ENCODE measurements around the gene SPATA33. TPM values are rescaled to one million over a fixed set of nuclear protein-coding genes. Genes with fewer than 3 reads are reported as not detected.

The SPATA33 gene
- total RNA-seq, 1 donor from 2014 or later = 12.3 TPM

DNA sequence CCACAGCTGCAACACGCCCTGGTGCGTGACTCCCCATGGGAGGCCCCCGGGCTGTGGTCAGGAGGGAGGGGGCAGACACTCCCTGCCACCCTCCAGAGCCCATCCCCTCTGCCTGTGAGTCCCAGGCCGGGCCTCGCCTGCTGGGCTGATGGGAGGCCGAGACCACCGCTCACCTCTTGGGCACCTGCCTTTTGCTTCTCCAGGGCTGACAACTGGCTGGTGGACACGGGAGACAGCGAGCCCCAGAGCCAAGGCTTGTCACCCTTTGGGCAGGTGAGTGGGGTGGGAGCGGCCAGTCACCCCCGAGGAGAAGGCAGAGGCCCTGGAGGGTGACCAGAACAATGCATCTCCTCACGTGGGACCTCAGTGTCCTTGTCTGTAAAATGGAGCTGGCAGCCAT, 21.0 kb upstream of the SPATA33 start:
- Histone ChIP-seq H3K4me3 (ENCODE audit: insufficient read depth, low read depth, low read length) (no peak overlapping the region), H3K4me2 (ENCODE audit: low read length) (no peak overlapping the region), H3K27ac (ENCODE audit: low read depth, low read length) (no peak overlapping the region), H3K4me1 (ENCODE audit: insufficient read depth, low read length) (peaks cover 16% of the 10 kb centered on the region), H4K20me1 (ENCODE audit: insufficient read depth, low read length) (peaks cover 2% of the 10 kb centered on the region), H3K9ac (ENCODE audit: low read length) (no peak overlapping the region), H3K79me2 (ENCODE audit: insufficient read depth, low read length) (no peaks in the 10 kb centered on the region), H3K27me3 (ENCODE audit: insufficient read depth, low read length) (peaks cover 6% of the 10 kb centered on the region), H3K9me3 (ENCODE audit: insufficient read depth, low read depth, low read length) (no peaks in the 10 kb centered on the region), H2AFZ (ENCODE audit: low read depth, low read length) (no peak overlapping the region), H3K36me3 (ENCODE audit: insufficient read depth, low read length) (no peaks in the 10 kb centered on the region)
- Mint-ChIP-seq H3K4me3 (ENCODE audit: unreplicated experiment) (no peak overlapping the region), H3K27me3 (ENCODE audit: low read depth, unreplicated experiment) (peaks cover 26% of the 10 kb centered on the region), H3K27ac (ENCODE audit: unreplicated experiment) (no peak overlapping the region), H3K4me1 (ENCODE audit: low read depth, unreplicated experiment) (peaks cover 8% of the 10 kb centered on the region), H3K9me3 (ENCODE audit: unreplicated experiment) (no peaks in the 10 kb centered on the region), H3K36me3 (ENCODE audit: low read depth, unreplicated experiment) (no peaks in the 10 kb centered on the region)
- no peak for FAIRE-seq
- TF ChIP-seq, protein P1, sequence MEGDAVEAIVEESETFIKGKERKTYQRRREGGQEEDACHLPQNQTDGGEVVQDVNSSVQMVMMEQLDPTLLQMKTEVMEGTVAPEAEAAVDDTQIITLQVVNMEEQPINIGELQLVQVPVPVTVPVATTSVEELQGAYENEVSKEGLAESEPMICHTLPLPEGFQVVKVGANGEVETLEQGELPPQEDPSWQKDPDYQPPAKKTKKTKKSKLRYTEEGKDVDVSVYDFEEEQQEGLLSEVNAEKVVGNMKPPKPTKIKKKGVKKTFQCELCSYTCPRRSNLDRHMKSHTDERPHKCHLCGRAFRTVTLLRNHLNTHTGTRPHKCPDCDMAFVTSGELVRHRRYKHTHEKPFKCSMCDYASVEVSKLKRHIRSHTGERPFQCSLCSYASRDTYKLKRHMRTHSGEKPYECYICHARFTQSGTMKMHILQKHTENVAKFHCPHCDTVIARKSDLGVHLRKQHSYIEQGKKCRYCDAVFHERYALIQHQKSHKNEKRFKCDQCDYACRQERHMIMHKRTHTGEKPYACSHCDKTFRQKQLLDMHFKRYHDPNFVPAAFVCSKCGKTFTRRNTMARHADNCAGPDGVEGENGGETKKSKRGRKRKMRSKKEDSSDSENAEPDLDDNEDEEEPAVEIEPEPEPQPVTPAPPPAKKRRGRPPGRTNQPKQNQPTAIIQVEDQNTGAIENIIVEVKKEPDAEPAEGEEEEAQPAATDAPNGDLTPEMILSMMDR (IDR thresholded peaks at IDR 0.05; ENCODE audit: insufficient read depth, low read depth, low read length) = no peak
- no peak for TF ChIP-seq EZH2 (IDR thresholded peaks at IDR 0.05; ENCODE audit: insufficient read depth, low read length)
- DNase-seq (ENCODE audit: low read depth) = no peak

DNA sequence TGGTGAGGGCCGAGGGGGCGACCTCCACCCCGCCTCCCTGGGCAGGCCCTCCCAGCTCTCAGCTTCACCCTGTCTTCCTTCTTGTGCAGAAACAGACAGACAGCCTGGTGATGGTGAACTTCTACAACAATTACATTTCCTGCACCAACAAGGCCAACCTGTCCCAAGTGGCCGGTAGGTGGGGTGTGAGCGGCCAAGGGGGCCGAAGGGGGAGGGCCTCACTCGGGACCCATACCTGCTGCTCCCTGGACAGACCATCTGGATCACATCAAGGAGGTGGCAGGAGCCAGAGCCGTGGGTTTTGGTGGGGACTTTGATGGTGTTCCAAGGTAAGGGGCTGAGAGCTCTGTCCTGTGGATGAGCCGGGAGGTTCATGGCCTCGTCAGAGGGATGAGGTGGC, 20.3 kb upstream of the SPATA33 start:
- no peak overlapping the region for H3K27ac ChIP-seq (ENCODE audit: low read depth, low read length)
- H3K79me2 ChIP-seq (ENCODE audit: insufficient read depth, low read length) = no peaks in the 10 kb centered on the region
- Mint-ChIP-seq H3K27ac (ENCODE audit: unreplicated experiment) (no peak overlapping the region), H3K9me3 (ENCODE audit: unreplicated experiment) (no peaks in the 10 kb centered on the region), H3K4me1 (ENCODE audit: low read depth, unreplicated experiment) (peaks cover 8% of the 10 kb centered on the region), H3K36me3 (ENCODE audit: low read depth, unreplicated experiment) (no peaks in the 10 kb centered on the region), H3K27me3 (ENCODE audit: low read depth, unreplicated experiment) (peaks cover 23% of the 10 kb centered on the region), H3K4me3 (ENCODE audit: unreplicated experiment) (no peak overlapping the region)
- H4K20me1 ChIP-seq (ENCODE audit: insufficient read depth, low read length) = peaks cover 2% of the 10 kb centered on the region
- H3K4me1 ChIP-seq (ENCODE audit: insufficient read depth, low read length) = peaks cover 16% of the 10 kb centered on the region
- FAIRE-seq (no peak), DNase-seq (ENCODE audit: low read depth) (no peak)
- H2AFZ ChIP-seq (ENCODE audit: low read depth, low read length) = no peak overlapping the region
- H3K9me3 ChIP-seq (ENCODE audit: insufficient read depth, low read depth, low read length) = no peaks in the 10 kb centered on the region
- H3K27me3 ChIP-seq (ENCODE audit: insufficient read depth, low read length) = peaks cover 6% of the 10 kb centered on the region
- H3K4me3 ChIP-seq (ENCODE audit: insufficient read depth, low read depth, low read length) = no peak overlapping the region
- no peak overlapping the region for H3K4me2 ChIP-seq (ENCODE audit: low read length)
- H3K36me3 ChIP-seq (ENCODE audit: insufficient read depth, low read length) = no peaks in the 10 kb centered on the region
- H3K9ac ChIP-seq (ENCODE audit: low read length) = no peak overlapping the region
- TF ChIP-seq, protein P1 (IDR thresholded peaks at IDR 0.05; ENCODE audit: insufficient read depth, low read depth, low read length) = no peak

DNA sequence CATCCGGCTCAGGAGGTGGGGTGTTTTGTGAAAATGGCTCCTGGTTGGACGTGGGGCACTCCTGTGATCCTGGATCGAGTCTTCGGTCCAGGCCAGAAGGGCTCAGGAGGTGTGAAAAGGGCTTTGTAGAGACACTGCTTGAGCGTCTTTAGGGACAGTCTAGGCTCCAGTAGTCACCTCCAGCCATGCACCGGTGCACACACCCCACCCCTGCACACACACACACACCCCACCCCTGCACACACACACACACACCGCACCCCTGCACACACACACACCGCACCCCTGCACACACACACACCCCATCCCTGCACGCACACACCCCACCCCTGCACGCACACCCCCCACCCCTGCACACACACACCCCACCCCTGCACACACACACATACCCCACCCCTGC, 19.2 kb upstream of the SPATA33 start:
- no peak overlapping the region for H2AFZ ChIP-seq (ENCODE audit: low read depth, low read length)
- H3K4me2 ChIP-seq (ENCODE audit: low read length) = no peak overlapping the region
- Mint-ChIP-seq H3K36me3 (ENCODE audit: low read depth, unreplicated experiment) (no peaks in the 10 kb centered on the region), H3K4me3 (ENCODE audit: unreplicated experiment) (no peak overlapping the region), H3K27ac (ENCODE audit: unreplicated experiment) (no peak overlapping the region), H3K9me3 (ENCODE audit: unreplicated experiment) (no peaks in the 10 kb centered on the region), H3K4me1 (ENCODE audit: low read depth, unreplicated experiment) (peaks cover 8% of the 10 kb centered on the region), H3K27me3 (ENCODE audit: low read depth, unreplicated experiment) (peaks cover 18% of the 10 kb centered on the region)
- peaks cover 6% of the 10 kb centered on the region for H3K27me3 ChIP-seq (ENCODE audit: insufficient read depth, low read length)
- H3K27ac ChIP-seq (ENCODE audit: low read depth, low read length) = no peak overlapping the region
- TF ChIP-seq EZH2 (IDR thresholded peaks at IDR 0.05; ENCODE audit: insufficient read depth, low read length) = no peak
- TF ChIP-seq, protein P1 (IDR thresholded peaks at IDR 0.05; ENCODE audit: insufficient read depth, low read depth, low read length) = no peak
- no peak overlapping the region for H3K9ac ChIP-seq (ENCODE audit: low read length)
- no peaks in the 10 kb centered on the region for H3K9me3 ChIP-seq (ENCODE audit: insufficient read depth, low read depth, low read length)
- FAIRE-seq (no peak), DNase-seq (ENCODE audit: low read depth) (no peak)
- H3K4me1 ChIP-seq (ENCODE audit: insufficient read depth, low read length) = peaks cover 5% of the 10 kb centered on the region
- H3K79me2 ChIP-seq (ENCODE audit: insufficient read depth, low read length) = no peaks in the 10 kb centered on the region
- no peak overlapping the region for H3K4me3 ChIP-seq (ENCODE audit: insufficient read depth, low read depth, low read length)
- H3K36me3 ChIP-seq (ENCODE audit: insufficient read depth, low read length) = no peaks in the 10 kb centered on the region
- peaks cover 8% of the 10 kb centered on the region for H4K20me1 ChIP-seq (ENCODE audit: insufficient read depth, low read length)

Measured in astrocyte (in vitro differentiated cells and primary cell).